Measurements from ENCODE around the gene CACNB2. TPM values are rescaled to one million over a fixed set of nuclear protein-coding genes. Genes with fewer than 3 reads are reported as not detected.

Gene CACNB2
- total and polyA plus RNA-seq, 4 experiments from 2014 or later = 0.36 to 0.81 TPM; not detected in 2

Other genes starting within 250 kb of the CACNB2 start
- not detected for gene SLC39A12, start 188.5 kb upstream of the CACNB2 start, total RNA-seq
- gene SLC39A12, start 188.5 kb upstream of the CACNB2 start, polyA plus RNA-seq = not detected